Right lobe of liver (tissue), 6 donors: Measurements from ENCODE around the gene PPP4R2. TPM values are rescaled to one million over a fixed set of nuclear protein-coding genes. Genes with fewer than 3 reads are reported as not detected.

Experiments used
- ATAC-seq, 4 donors: fragments of 200-7000 bp; cut with Tn5 transposase; one replicate each; pipeline ENCODE4 v1.9.1; 2020; ENCODE audit warnings: mild to moderate bottlenecking in 4 of 4, moderate library complexity in 4 of 4
- DNase-seq, 3 donors: peaks; one replicate each; pipeline ENCODE4 v3.0.0-alpha.2; 2020
- H3K27ac ChIP-seq, 3 donors: fragments of 200-600 bp; one replicate each; pipeline ENCODE4 v1.8.0; 2022
- H3K27me3 ChIP-seq, 2 donors: fragments of 200-600 bp; one replicate each; pipeline ENCODE4 v1.8.0; 2022
- H3K36me3 ChIP-seq, 4 donors: fragments of 200-600 bp; sonication (generic) in 1 of 4; one replicate each; pipeline versions ENCODE4 v1.5.1 to v1.8.0; 2017 to 2022; ENCODE audit warnings: control low read depth in 1 of 4
- H3K4me1 ChIP-seq, 4 donors: fragments of 200-600 bp; sonication (generic) in 1 of 4; one replicate each; pipeline versions ENCODE4 v1.5.1 to v1.8.0; 2017 to 2022; ENCODE audit warnings: control low read depth in 1 of 4
- H3K4me3 ChIP-seq, 3 donors: fragments of 200-600 bp; one replicate each; pipeline ENCODE4 v1.8.0; 2022
- H3K9me3 ChIP-seq, 4 donors: fragments of 200-600 bp; sonication (generic) in 1 of 4; one replicate each; pipeline versions ENCODE4 v1.5.1 to v1.8.0; 2017 to 2022; ENCODE audit warnings: control low read depth in 1 of 4
- POLR2A ChIP-seq: fragments of 450-650 bp; IDR thresholded peaks from one replicate; pipeline ENCODE4 v1.6.1; 2017; ENCODE audit warnings: antibody characterized with exemption, mild to moderate bottlenecking
- WGBS: methylation state at CpG from one replicate; pipeline ENCODE4 v1.1.6; 2018; ENCODE audit warnings: low coverage, low lambda C conversion rate; ENCODE audit not compliant: insufficient coverage; ENCODE audit errors: missing lambda C conversion rate; 5-methylcytosine and 5-hydroxymethylcytosine counted together
- intact Hi-C, 2 donors: fragments of 100-400 bp; cut with DNase I; formaldehyde crosslinking; loops; one replicate each; pipeline versions ENCODE4 v1.11.2 to v1.14.1; 2022
- total RNA-seq, 6 experiments: library from RNA; depleted of rRNA in 2 of 6; stranded (reverse); fragments of >200 nt in 2 of 6; fragmentation: NEBNext Ultra II Directional in 3 of 6; extraction: Animal tissue kit (Norgen Biotek cat#: 25700) in 3 of 6; gene quantifications; one replicate each; pipeline versions ENCODE4 v1.1.0 to v1.2.4, GENCODE V29; 2016 to 2023
- TF ChIP-seq, protein P1 (sequence below), 4 donors: fragments of 200-600 bp in 3 of 4; fragments of 450-650 bp in 1 of 4; IDR thresholded peaks; one replicate each; pipeline versions ENCODE4 v1.5.1 to v1.8.0; 2016 to 2022; ENCODE audit warnings: antibody characterized with exemption in 4 of 4, mild to moderate bottlenecking in 2 of 4
- donor health status: DM: no; HTN: yes; CAD: no.
- donor health status: DM: no; HTN: no; CAD: no.
- donor health status: DM: no; HTN: no; CAD: no.
- donor health status: DM: no; HTN: yes; CAD: no.
- donor health status: DM: no; HTN: yes; CAD: no.

PPP4R2 gene
- total RNA-seq, 6 experiments from 2014 or later: 23.7 to 56.1 (median 42.3) TPM

DNA sequence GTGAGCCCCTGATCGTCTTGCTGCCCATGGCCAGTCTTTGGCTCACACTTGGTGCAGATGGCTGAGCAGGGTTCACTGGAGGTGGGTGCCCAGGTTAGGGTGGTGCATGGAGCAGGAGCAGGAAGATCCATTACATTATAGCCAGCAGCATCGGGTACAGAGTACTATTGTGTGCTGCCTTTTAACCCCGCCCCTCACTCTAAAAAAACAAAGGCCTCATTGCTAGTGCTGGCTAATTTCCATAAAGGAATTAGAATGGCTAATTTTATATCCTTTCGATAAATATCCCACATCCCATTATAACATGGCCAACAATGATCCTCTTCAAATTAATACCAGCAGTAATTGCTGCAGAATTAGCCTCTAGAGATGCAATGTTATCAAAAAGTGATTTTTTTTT, 45.8 kb upstream of the PPP4R2 start:
- Histone ChIP-seq H3K27ac (peak overlapping the region in 1 of 3 donors; percentile 62), H3K9me3 (no peaks in the 10 kb centered on the region), H3K36me3 (no peaks in the 10 kb centered on the region), H3K4me3 (no peak overlapping the region), H3K27me3 (no peaks in the 10 kb centered on the region), H3K4me1 (peaks cover 0 to 44% (median 7%) of the 10 kb centered on the region in 4 donors)
- DNase-seq (no peak), ATAC-seq (no peak)
- TF ChIP-seq POLR2A: no peak
- TF ChIP-seq, protein P1, sequence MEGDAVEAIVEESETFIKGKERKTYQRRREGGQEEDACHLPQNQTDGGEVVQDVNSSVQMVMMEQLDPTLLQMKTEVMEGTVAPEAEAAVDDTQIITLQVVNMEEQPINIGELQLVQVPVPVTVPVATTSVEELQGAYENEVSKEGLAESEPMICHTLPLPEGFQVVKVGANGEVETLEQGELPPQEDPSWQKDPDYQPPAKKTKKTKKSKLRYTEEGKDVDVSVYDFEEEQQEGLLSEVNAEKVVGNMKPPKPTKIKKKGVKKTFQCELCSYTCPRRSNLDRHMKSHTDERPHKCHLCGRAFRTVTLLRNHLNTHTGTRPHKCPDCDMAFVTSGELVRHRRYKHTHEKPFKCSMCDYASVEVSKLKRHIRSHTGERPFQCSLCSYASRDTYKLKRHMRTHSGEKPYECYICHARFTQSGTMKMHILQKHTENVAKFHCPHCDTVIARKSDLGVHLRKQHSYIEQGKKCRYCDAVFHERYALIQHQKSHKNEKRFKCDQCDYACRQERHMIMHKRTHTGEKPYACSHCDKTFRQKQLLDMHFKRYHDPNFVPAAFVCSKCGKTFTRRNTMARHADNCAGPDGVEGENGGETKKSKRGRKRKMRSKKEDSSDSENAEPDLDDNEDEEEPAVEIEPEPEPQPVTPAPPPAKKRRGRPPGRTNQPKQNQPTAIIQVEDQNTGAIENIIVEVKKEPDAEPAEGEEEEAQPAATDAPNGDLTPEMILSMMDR (IDR thresholded peaks at IDR 0.05): no peak
- 73% methylated on average over 3 of the region's 4 CpGs for WGBS
- intact Hi-C loops: no loop called here

GRCh38 chr3:72951259-72951722, 45.3 kb upstream of the PPP4R2 start:
- ATAC-seq (no peak), DNase-seq (no peak)
- no peak overlapping the region for H3K27ac ChIP-seq
- TF ChIP-seq, protein P1 (IDR thresholded peaks at IDR 0.05): no peak
- no peaks in the 10 kb centered on the region for H3K27me3 ChIP-seq
- no peaks in the 10 kb centered on the region for H3K9me3 ChIP-seq
- no peak overlapping the region for H3K4me3 ChIP-seq
- WGBS: 55% methylated on average over 6 of the region's 6 CpGs
- intact Hi-C loops: no loop called here
- no peaks in the 10 kb centered on the region for H3K36me3 ChIP-seq
- peaks cover 0 to 49% (median 7%) of the 10 kb centered on the region in 4 donors for H3K4me1 ChIP-seq

DNA sequence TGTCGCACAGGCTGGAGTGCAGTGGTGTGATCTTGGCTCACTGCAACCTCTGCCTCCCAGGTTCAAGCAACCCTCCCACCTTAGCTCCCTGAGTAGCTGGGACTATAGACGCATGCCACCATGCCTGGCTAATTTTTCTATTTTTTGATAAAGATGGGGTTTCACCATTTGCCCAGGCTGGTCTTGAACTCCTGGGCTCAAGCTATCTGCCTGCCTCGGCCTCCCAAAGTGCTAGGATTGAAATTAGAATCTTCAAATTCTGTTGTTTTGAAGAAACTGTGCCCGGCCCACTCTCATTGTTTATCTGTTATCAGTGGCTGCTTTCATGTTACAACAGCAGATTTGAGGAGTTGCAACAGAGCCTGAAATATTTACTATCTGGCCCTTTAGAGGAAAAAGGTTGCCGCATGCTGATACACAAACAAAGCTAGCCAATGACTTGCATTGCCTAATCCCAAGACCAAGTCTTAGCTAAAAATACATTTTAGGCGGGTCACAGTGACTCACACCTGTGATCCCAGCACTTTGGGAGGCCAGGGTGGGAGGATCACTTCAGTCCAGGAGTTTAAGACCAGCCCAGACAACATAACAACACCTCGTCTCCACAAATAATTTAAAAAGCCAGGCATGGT, 43.2 kb upstream of the PPP4R2 start:
- H3K36me3 ChIP-seq: no peaks in the 10 kb centered on the region
- no peaks in the 10 kb centered on the region for H3K27me3 ChIP-seq
- WGBS: 31% methylated on average over 6 of the region's 7 CpGs
- no peak overlapping the region for H3K4me3 ChIP-seq
- H3K9me3 ChIP-seq: no peaks in the 10 kb centered on the region
- intact Hi-C loops: no loop called here
- H3K27ac ChIP-seq: peak overlapping the region; percentile 42 to 94 (median 70)
- peaks cover 0 to 65% (median 16%) of the 10 kb centered on the region in 4 donors for H3K4me1 ChIP-seq
- no peak for TF ChIP-seq POLR2A
- TF ChIP-seq, protein P1 (IDR thresholded peaks at IDR 0.05): no peak
- ATAC-seq (peak; percentile 52 to 79 (median 69)), DNase-seq (peak in 2 of 3 donors; percentile 30 to 66)

DNA sequence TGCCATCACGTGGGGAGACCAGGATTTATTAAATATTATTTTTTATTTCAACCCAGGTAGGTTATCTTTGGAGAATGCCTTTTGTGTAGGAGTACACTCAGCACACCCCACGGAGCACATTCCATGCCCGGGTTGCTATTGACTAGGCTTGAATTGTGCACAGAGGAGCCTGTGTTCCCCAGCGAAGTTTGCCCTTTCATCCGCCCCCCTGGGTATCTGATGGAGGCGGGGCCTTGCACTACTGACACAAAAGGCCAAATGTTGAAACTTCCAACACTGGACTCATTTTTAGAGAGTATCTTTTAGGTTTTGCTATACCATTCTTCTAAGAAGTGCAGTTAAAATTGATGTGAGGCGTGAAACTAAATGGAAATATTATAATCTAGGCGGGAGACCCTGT, 39.3 kb upstream of the PPP4R2 start:
- Histone ChIP-seq H3K27ac (peak overlapping the region in 2 of 3 donors; percentile 78 to 93), H3K4me1 (peaks cover 0 to 69% (median 21%) of the 10 kb centered on the region in 4 donors), H3K27me3 (no peaks in the 10 kb centered on the region), H3K36me3 (no peaks in the 10 kb centered on the region), H3K9me3 (no peaks in the 10 kb centered on the region), H3K4me3 (no peak overlapping the region)
- TF ChIP-seq, protein P1 (IDR thresholded peaks at IDR 0.05): no peak
- TF ChIP-seq POLR2A: no peak
- intact Hi-C loops: no loop called here
- 37% methylated on average over 7 of the region's 8 CpGs for WGBS
- peak; percentile 66 to 91 (median 89) for DNase-seq
- ATAC-seq: peak; percentile 72 to 90 (median 79)
